HG02852 (cell line): ENCODE measurements around the gene ACAT2.
A peak's percentile ranks its signal among the peaks of the same experiment; 100 is the strongest.
"Not testable (repeated sequence)": the region's sequence is repeated elsewhere in the genome, so short reads cannot be mapped to it uniquely, and the experiment has no call there.

ENCODE experiments used
- ATAC-seq: cut with Tn5 transposase; IDR thresholded peaks from one replicate; pipeline ENCODE4 v1.9.1; 2021; ENCODE audit warnings: mild to moderate bottlenecking, moderate library complexity; ENCODE audit not compliant: unreplicated experiment

The ACAT2 gene

DNA sequence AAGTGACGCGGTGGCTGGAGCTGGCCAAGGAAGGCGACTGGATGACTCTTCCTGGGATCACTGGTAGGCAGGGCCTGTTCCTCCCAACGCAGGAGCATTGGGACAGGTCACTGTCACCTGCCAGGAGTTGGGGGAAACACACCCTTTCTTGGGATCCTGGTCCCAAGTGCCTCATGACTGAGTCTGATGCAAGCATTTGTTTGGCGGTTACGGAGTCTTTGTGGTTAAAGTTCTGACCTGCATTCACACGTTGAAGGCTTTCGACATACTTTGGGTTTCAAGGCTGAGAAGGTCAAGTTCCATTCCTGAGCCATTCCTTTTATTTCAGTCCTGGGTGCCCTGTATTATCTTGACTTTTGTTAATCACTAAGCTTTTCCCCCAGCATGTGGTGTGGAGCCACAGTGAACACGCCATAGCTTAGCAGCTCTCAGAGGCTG, 44.2 kb downstream of the ACAT2 start:
- ATAC-seq: no peak

DNA sequence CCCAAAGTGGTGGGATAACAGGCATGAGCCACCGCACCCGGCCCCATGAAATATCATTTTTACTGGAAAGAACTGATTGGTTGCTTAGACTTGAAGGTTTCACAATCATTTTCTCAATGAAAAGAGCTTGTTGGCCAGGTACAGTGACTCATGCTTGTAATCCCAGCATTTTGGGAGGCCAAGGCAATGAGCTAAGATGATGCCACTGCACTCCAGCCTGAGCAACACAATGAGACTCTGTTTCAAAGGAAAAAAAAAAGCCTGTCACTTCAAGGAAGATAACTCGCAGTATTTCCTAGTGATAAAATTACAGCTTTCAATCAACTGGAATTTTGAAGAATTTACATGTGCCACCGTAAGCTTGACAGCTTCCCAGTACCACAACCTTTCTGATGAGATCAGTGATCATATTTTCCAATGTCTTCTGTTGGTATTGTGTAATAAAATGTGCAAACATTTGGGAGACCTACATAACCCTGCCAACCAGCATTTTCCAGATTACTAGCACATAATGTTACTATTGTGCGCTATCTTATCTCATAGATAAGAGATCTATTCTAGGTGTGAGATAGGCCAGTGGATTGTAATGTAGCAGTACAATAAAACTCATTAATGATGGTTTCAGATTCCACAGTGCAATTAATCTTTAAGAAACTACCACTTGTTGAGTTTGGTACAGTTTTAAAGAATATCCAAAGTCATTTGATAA, 45.5 kb downstream of the ACAT2 start:
- no peak for ATAC-seq

DNA sequence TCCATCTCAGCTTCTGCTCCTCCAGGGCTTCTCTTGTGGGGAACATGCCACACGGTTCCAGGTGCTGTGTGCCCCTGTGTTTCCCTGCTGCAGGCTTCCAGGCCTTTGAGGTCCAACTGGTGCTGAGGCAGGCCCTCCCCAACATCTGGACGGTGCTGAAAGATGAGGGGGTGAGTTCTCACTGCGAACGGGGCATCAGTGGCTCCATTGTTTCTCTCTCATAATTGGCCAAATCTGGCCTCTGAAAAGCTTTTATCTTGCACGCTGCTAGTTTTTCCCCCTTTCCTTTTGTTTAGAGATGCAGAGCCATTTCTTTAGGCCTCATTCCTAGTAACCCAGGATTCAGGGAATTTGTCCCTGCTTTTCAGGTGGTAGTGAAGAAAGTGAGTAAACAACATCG, 46.8 kb downstream of the ACAT2 start:
- no peak for ATAC-seq

DNA sequence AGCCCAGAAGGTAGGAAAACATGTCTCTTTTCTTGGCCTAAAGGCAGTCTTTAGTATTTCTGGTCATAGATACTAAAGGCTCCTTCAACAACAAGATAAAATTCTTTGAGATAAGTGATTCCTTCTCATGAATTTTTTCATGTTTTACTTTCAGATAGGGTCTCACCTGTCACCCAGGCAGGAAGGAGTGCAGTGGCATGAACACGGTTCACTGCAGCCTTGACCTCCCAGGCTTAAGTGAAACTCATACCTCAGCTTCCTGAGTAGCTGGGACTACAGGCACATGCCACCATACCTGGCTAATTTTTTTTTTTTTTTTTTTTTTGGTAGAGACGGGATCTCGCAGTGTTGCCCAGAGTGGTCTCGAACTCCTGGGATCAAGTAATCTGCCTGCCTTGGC, 47.3 kb downstream of the ACAT2 start:
- no peak for ATAC-seq

DNA sequence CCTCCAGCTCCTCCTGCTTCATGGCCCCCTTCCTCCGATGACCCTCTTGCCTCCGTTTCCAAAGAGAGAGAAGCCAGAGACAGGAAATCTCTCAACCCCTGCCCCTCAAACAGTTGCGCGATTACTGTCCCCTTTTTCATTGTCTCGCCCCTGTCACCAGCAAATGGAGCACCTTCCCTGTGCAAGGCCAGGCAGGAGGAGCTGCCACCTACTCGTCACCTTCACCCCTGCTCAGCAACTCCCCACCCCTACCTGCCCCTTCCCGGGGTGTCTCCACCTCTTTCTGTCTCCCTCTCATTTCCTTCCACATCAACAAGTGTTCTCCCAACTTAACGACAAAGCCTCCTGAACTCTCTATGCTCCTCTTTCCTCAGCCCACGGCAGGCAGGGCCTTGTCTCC, 51.9 kb downstream of the ACAT2 start:
- ATAC-seq: no peak

DNA sequence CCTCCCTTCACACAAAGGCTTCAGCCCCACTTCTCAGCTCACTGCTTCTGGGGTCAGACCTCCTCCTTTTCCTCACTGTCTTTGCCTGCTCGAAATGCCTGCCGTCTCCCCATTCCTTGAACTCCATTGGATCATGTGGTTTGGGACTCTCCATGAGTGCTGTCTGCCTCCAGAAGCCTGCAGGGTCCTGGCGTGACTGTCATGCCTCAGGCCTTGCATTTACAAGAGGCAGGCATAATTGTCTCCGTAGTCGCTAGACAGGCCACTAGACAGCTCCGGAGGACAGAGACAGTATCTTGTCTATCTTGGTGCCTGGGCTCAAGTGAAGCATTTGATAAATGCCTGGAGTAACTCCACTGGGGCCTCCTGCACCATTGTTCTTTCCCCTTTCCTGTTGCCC, 53.6 kb downstream of the ACAT2 start:
- ATAC-seq: no peak

DNA sequence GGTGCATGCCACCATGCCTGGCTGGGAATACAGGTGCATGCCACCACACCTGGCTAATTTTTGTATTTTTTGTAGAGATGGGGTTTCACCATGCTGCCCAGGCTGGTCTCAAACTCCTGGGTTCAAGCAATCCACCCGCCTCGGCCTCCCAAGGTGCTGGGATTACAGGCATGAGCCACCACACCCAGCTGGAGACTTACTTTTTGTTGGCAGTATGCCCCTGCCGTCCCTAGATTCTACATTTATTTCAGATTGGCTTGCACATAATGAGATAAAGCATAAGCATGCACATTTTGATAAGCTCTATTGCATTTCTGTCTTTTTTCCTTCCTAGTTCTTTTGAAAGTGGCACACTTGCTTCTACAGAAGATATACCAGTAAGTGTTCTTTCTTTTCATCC, 54.9 kb downstream of the ACAT2 start:
- ATAC-seq: not testable (repeated sequence)

- ATAC-seq: no peak
Measured at GRCh38 chr6:159817951-159818739, 56.3 kb downstream of the ACAT2 start.

- no peak for ATAC-seq
Measured at GRCh38 chr6:159819098-159819497, 57.3 kb downstream of the ACAT2 start.

DNA sequence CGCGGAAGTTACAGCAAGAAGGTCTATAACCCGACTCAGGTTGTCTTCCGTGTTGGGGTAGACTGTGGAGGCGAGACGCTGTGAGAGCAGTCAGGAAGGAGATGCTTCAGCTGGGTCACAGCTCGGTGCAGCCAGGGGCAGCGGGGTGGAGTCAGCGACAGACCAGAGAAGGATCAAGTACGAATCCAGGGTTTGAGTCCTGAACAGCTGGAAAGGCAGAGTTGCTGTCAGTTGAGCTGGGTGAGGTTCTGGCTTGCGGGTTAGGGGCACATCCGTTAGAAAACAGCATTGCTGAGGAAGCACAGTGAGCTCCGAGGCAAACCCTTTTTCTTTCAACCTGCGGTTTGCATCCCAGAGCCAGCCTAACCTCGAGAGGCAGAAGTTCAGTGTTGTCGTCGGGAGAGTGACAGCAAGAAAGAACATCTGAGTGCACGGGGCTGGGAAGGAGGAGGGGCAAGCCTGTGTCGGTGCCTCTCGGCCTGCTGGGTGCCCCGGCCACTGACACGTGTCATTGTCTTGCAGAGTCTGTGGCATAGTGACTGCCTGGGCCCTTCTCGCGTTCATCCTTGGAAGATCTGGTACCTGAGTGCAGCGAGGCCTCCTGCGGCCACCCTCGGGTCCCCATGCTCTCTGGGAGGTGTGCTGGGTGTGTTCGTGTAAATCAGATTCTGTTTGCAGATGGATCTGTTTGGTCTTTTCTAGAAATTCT, 58.2 kb downstream of the ACAT2 start:
- ATAC-seq: peak; percentile 58

GRCh38 chr6:159821122-159821521, 59.3 kb downstream of the ACAT2 start:
- no peak for ATAC-seq

DNA sequence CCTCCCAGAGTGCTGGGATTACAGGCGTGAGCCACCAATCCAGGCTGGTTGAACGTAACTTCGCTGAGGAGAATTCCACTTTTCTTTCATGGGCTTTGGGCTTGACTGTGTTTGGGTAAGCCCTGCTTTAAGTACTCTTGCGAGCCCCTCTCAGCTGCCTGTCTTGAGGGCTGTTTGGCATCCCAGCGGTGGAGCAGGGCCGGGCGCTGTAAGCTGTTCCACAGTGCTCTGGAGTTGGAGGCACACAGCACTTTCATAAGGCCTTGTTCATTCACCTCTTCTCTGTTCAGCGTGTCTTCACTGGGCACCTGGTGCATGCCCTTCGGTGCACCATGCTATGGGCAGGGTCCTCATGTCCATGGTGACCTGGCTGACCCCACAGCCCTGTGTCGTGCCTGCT, 59.9 kb downstream of the ACAT2 start:
- no peak for ATAC-seq

GRCh38 chr6:159823953-159824352, 62.1 kb downstream of the ACAT2 start:
- ATAC-seq: no peak

- not testable (repeated sequence) for ATAC-seq
Measured at GRCh38 chr6:159824690-159825089, 62.8 kb downstream of the ACAT2 start.

DNA sequence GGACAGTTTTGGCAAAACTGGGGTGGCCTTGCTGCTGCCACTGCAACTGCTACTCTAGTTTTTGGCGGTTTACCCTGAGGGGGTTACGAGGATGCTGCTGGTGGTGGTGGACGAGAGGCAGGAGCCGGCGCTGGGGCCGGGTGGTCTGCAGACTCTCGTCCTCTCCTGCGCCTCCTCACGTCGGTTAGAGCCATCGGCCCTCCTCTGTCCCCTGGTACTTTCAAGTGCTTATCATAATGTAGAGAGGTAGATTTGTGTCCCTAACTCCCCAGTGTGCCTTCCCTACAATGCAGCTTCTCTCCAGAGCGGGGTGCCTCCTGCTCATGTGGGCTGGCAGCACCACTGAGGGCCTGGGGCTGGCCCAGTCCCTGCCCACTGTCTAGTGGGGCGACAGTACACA, 64.2 kb downstream of the ACAT2 start:
- ATAC-seq: no peak

- no peak for ATAC-seq
Measured at GRCh38 chr6:159826968-159827647, 65.3 kb downstream of the ACAT2 start.

DNA sequence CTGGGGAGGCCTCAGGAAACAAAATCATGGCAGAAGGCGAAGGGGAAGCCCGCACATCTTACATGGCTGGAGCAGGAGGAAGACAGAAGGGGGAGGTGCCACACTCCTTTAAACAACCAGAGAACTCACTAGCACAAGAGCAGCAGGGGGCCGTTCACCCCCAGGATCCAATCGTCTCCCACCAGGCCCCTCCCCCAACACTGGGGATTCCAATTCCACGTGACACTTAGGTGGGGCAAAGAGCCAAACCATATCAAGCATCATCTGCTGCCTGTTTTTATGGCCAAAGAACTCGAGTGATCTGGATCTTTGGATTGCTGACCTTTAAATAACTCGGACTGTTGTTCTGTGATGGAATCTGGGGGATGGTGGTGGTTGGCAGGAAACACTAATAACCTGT, 66.2 kb downstream of the ACAT2 start:
- ATAC-seq: no peak
